Kidney (tissue), 14 donors: ENCODE measurements around the gene SETD1B. TPM values are rescaled to one million over a fixed set of nuclear protein-coding genes. Genes with fewer than 3 reads are reported as not detected.

Source experiments
- DNase-seq, 5 donors: peaks; one replicate each; pipeline ENCODE4 v3.0.0-alpha.2; 2013 to 2020
- FAIRE-seq: peaks from 2 replicates; lab custom pipeline; 2012; peaks lifted over from hg19 to GRCh38; lab: Jason Lieb, UNC
- H3K27ac ChIP-seq, 2 donors: one replicate each; pipeline ENCODE4 v1.7.0; 2013; ENCODE audit warnings: low read depth in 2 of 2, low read length in 2 of 2, inconsistent platforms in 1 of 2
- H3K27me3 ChIP-seq: one replicate; pipeline ENCODE4 v1.7.1; 2013; ENCODE audit warnings: low read length, inconsistent platforms; ENCODE audit not compliant: control insufficient read depth, insufficient read depth
- H3K36me3 ChIP-seq, 3 donors: one replicate each; pipeline versions ENCODE4 v1.7.0 to v1.7.1; 2013; ENCODE audit warnings: low read length in 3 of 3, control low read depth in 1 of 3, inconsistent platforms in 1 of 3; ENCODE audit not compliant: insufficient read depth in 3 of 3, control insufficient read depth in 2 of 3
- H3K4me1 ChIP-seq, 3 donors: one replicate each; pipeline versions ENCODE4 v1.7.0 to v1.7.1; 2013; ENCODE audit warnings: low read length in 3 of 3, inconsistent platforms in 1 of 3, low read depth in 1 of 3; ENCODE audit not compliant: control insufficient read depth in 2 of 3, insufficient read depth in 2 of 3
- H3K4me3 ChIP-seq, 3 donors: one replicate each; pipeline versions ENCODE4 v1.7.0 to v1.8.1; 2013; ENCODE audit warnings: low read length in 3 of 3, control low read depth in 1 of 3, inconsistent platforms in 1 of 3
- H3K9ac ChIP-seq, 3 donors: one replicate each; pipeline versions ENCODE4 v1.7.0 to v1.7.1; 2013; ENCODE audit warnings: low read length in 3 of 3, control low read depth in 1 of 3, inconsistent platforms in 1 of 3
- H3K9me3 ChIP-seq, 3 donors: one replicate each; pipeline versions ENCODE4 v1.7.0 to v1.7.1; 2013; ENCODE audit warnings: low read length in 3 of 3, control low read depth in 1 of 3, inconsistent platforms in 1 of 3; ENCODE audit not compliant: control insufficient read depth in 2 of 3, insufficient read depth in 1 of 3
- CTCF ChIP-seq: IDR thresholded peaks from 3 replicates; pipeline ENCODE4 v1.5.1; 2012; ENCODE audit warnings: mild to moderate bottlenecking, moderate library complexity, borderline replicate concordance; ENCODE audit not compliant: insufficient read depth; ENCODE audit errors: extremely low read depth
- intact Hi-C: fragments of 100-400 bp; cut with DNase I; formaldehyde crosslinking; loops from one replicate; pipeline ENCODE4 v1.11.1; 2022
- polyA plus RNA-seq: library from polyadenylated mRNA; stranded (reverse); fragments of 350-450 nt; fragmentation: Illumina TruSeq; extraction: RNeasy Lipid Tissue Mini Kit (QIAGEN cat#74804); gene quantifications from one replicate; pipeline ENCODE4 v1.2.3, GENCODE V29; 2014; ENCODE audit warnings: low read depth, low replicate concordance; ENCODE audit not compliant: insufficient read depth
- total RNA-seq: library from RNA; stranded (reverse); fragmentation: NEBNext Ultra II Directional; extraction: Animal tissue kit (Norgen Biotek cat#: 25700); gene quantifications from one replicate; pipeline ENCODE4 v1.2.1, GENCODE V29; 2021
- donor health status: control.
- donor health status: control.
- donor health status: control.
- donor health status: control.
- donor health status: control.
- donor health status: DM: yes; HTN: yes; CAD: no.
- donor health status: Normal renal cell carcinoma (clear cell type).

Gene SETD1B
- total and polyA plus RNA-seq, 2 donors from 2014 or later: 3.5 to 34.5 TPM

- FAIRE-seq (no peak), DNase-seq (peak; percentile 72 to 91 (median 86))
- no peaks in the 10 kb centered on the region for H3K9me3 ChIP-seq
- peak overlapping the region; percentile 3 to 69 (median 64) for H3K4me3 ChIP-seq
- H3K27ac ChIP-seq: peak overlapping the region; percentile 100
- peaks cover 2 to 10% (median 4%) of the 10 kb centered on the region in 3 donors for H3K36me3 ChIP-seq
- no peaks in the 10 kb centered on the region for H3K27me3 ChIP-seq
- TF ChIP-seq CTCF: no peak
- H3K4me1 ChIP-seq: peaks cover 0 to 43% (median 30%) of the 10 kb centered on the region in 3 donors
- intact Hi-C loops: no loop called here
- peak overlapping the region in 2 of 3 donors; percentile 28 to 82 for H3K9ac ChIP-seq
These were observed 5.6 kb upstream of the SETD1B start for GRCh38 chr12:121797937-121798786.

DNA sequence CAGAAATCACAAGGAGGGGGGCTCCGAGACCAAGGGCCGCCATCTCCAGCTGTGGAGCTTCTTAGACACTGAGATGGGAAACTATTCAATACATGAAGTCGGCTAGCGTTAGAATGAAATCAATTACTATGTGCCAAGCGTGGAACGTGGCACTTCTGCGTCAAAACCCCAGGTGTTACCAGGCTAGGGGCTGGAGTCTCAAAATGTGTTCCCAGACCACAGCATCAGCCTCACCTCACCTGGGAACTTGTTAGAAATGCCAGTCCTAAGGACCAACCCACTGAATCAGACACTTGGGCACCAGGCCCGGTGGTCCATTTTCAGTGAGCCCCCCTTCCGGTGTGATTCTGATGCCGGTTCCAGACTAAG lies 5.0 kb upstream of the SETD1B start:
- no peaks in the 10 kb centered on the region for H3K9me3 ChIP-seq
- H3K4me3 ChIP-seq: peak overlapping the region; percentile 4 to 64 (median 60)
- H3K4me1 ChIP-seq: peaks cover 0 to 42% (median 30%) of the 10 kb centered on the region in 3 donors
- no peaks in the 10 kb centered on the region for H3K27me3 ChIP-seq
- DNase-seq (peak in 2 of 5 donors; percentile 23 to 59), FAIRE-seq (no peak)
- peaks cover 2 to 10% (median 4%) of the 10 kb centered on the region in 3 donors for H3K36me3 ChIP-seq
- H3K9ac ChIP-seq: peak overlapping the region in 1 of 3 donors; percentile 82
- H3K27ac ChIP-seq: peak overlapping the region; percentile 100
- no peak for TF ChIP-seq CTCF
- intact Hi-C loops: no loop called here

- Histone ChIP-seq H3K4me3 (peak overlapping the region; percentile 30 to 66 (median 60)), H3K27ac (peak overlapping the region; percentile 100), H3K9me3 (no peaks in the 10 kb centered on the region), H3K4me1 (peaks cover 0 to 39% (median 30%) of the 10 kb centered on the region in 3 donors), H3K9ac (peak overlapping the region in 2 of 3 donors; percentile 27 to 82), H3K36me3 (peaks cover 2 to 10% (median 4%) of the 10 kb centered on the region in 3 donors), H3K27me3 (no peaks in the 10 kb centered on the region)
- DNase-seq (peak in 4 of 5 donors; percentile 73 to 92 (median 85)), FAIRE-seq (no peak)
- intact Hi-C loops: no loop called here
- TF ChIP-seq CTCF: no peak
These were observed 4.5 kb upstream of the SETD1B start for GRCh38 chr12:121799156-121799841.
